Tibial artery (tissue), 4 donors: ENCODE measurements around the gene DNAAF9.

Experiments used
- DNase-seq, 2 donors: peaks; one replicate each; pipeline ENCODE4 v3.0.0-alpha.2; 2019
- H3K27ac ChIP-seq, 2 donors: fragments of 200-600 bp; sonication (generic) in 1 of 2; 1 replicate in 1 of 2; 2 replicates in 1 of 2; pipeline ENCODE4 v1.5.1; 2018 to 2019; ENCODE audit warnings: mild to moderate bottlenecking in 1 of 2
- H3K27me3 ChIP-seq, 2 donors: fragments of 200-600 bp; sonication (generic) in 1 of 2; one replicate each; pipeline versions ENCODE4 v1.5.1 to v1.6.0; 2016 to 2019
- H3K36me3 ChIP-seq, 3 donors: fragments of 200-600 bp; sonication (generic) in 2 of 3; one replicate each; pipeline ENCODE4 v1.5.1; 2016 to 2019; ENCODE audit warnings: mild to moderate bottlenecking in 2 of 3
- H3K4me1 ChIP-seq, 4 donors: fragments of 200-600 bp; sonication (generic) in 2 of 4; 1 replicate in 3 of 4; 2 replicates in 1 of 4; pipeline ENCODE4 v1.5.1; 2016 to 2019
- H3K4me3 ChIP-seq, 2 donors: fragments of 200-600 bp; sonication (generic) in 1 of 2; 1 replicate in 1 of 2; 2 replicates in 1 of 2; pipeline ENCODE4 v1.5.1; 2018 to 2019; ENCODE audit warnings: mild to moderate bottlenecking in 2 of 2
- H3K9me3 ChIP-seq, 3 donors: fragments of 200-600 bp; sonication (generic) in 1 of 3; one replicate each; pipeline ENCODE4 v1.5.1; 2016 to 2019
- intact Hi-C: fragments of 100-400 bp; cut with DNase I; formaldehyde crosslinking; loops from one replicate; pipeline ENCODE4 v1.15.0; 2023; ENCODE audit warnings: low total_unique reads
- TF ChIP-seq, protein P1 (sequence below), 2 experiments: fragments of 200-600 bp in 1 of 2; fragments of 450-650 bp in 1 of 2; IDR thresholded peaks; one replicate each; pipeline ENCODE4 v1.5.1; 2017 to 2019; ENCODE audit warnings: antibody characterized with exemption in 2 of 2, mild to moderate bottlenecking in 1 of 2, moderate library complexity in 1 of 2

Gene DNAAF9

DNA sequence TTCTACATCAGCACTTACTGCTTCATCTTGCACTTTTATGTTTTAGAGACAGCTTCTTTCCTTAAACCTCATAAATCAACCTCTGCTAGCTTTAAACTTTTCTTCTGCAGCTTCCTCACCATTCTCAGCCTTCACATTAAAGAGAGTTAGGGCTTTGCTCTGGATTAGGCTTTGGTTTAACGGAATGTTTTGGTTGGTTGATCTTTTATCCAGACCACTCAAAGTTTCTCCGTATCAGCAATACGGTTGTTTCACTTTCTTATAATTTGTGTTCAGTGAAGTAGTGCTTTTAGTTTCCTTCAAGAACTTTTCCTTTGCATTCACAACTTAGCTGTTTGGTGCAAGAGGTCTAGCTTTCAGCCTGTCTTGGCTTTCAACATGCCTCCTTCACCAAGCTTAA lies 40.4 kb downstream of the DNAAF9 start:
- Histone ChIP-seq H3K27me3 (no peaks in the 10 kb centered on the region), H3K4me1 (no peaks in the 10 kb centered on the region), H3K4me3 (no peak overlapping the region), H3K27ac (no peak overlapping the region), H3K9me3 (no peaks in the 10 kb centered on the region), H3K36me3 (peaks cover 10 to 69% (median 26%) of the 10 kb centered on the region in 3 donors)
- intact Hi-C loops: no loop called here
- no peak for DNase-seq
- TF ChIP-seq, protein P1, sequence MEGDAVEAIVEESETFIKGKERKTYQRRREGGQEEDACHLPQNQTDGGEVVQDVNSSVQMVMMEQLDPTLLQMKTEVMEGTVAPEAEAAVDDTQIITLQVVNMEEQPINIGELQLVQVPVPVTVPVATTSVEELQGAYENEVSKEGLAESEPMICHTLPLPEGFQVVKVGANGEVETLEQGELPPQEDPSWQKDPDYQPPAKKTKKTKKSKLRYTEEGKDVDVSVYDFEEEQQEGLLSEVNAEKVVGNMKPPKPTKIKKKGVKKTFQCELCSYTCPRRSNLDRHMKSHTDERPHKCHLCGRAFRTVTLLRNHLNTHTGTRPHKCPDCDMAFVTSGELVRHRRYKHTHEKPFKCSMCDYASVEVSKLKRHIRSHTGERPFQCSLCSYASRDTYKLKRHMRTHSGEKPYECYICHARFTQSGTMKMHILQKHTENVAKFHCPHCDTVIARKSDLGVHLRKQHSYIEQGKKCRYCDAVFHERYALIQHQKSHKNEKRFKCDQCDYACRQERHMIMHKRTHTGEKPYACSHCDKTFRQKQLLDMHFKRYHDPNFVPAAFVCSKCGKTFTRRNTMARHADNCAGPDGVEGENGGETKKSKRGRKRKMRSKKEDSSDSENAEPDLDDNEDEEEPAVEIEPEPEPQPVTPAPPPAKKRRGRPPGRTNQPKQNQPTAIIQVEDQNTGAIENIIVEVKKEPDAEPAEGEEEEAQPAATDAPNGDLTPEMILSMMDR (IDR thresholded peaks at IDR 0.05): no peak

DNA sequence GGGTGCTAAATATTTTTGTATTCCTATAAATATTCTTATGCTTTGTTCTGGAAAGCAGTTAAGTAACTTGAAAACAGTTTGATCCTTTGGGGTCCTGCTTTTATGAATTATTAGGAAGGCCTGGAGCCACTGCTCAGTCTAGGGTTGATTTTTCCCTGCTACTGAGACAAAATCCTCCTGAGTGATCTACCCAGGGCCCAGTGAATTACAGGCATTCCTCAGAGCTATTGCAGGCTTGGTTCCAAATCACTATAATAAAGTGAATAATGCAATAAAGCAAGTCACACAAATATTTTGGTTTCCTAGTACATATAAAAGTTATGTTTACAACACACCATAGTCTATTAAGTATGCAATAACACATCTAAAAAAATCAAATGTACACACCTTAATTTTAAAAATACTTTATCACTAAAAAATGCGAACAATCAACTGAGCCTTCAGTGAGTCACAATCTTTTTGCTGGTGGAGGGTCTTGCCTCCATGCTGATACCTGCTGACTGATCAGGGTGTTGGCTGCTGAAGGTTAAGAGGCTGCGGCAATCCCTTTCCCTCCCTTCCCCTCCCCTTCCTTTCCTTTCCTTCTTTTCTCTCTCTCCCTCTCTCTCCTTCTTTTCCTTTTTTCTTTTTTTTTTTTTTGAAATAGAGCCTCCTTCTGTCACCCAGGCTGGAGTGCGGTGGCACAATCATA lies 43.0 kb downstream of the DNAAF9 start:
- H3K27ac ChIP-seq: no peak overlapping the region
- H3K4me3 ChIP-seq: no peak overlapping the region
- H3K4me1 ChIP-seq: no peaks in the 10 kb centered on the region
- no peaks in the 10 kb centered on the region for H3K27me3 ChIP-seq
- intact Hi-C loops: no loop called here
- no peak for DNase-seq
- H3K9me3 ChIP-seq: no peaks in the 10 kb centered on the region
- peaks cover 9 to 71% (median 21%) of the 10 kb centered on the region in 3 donors for H3K36me3 ChIP-seq
- TF ChIP-seq, protein P1 (IDR thresholded peaks at IDR 0.05): no peak

GRCh38 chr20:3360752-3361151 lies 46.7 kb downstream of the DNAAF9 start:
- DNase-seq: no peak
- Histone ChIP-seq H3K27me3 (no peaks in the 10 kb centered on the region), H3K27ac (no peak overlapping the region), H3K36me3 (peaks cover 14 to 79% (median 27%) of the 10 kb centered on the region in 3 donors), H3K4me1 (no peaks in the 10 kb centered on the region), H3K9me3 (no peaks in the 10 kb centered on the region), H3K4me3 (no peak overlapping the region)
- TF ChIP-seq, protein P1 (IDR thresholded peaks at IDR 0.05): no peak
- intact Hi-C loops: no loop called here

GRCh38 chr20:3358676-3359340 lies 48.7 kb downstream of the DNAAF9 start:
- H3K27me3 ChIP-seq: no peaks in the 10 kb centered on the region
- H3K36me3 ChIP-seq: peaks cover 14 to 77% (median 22%) of the 10 kb centered on the region in 3 donors
- no peak overlapping the region for H3K27ac ChIP-seq
- intact Hi-C loops: no loop called here
- no peak for DNase-seq
- H3K4me3 ChIP-seq: no peak overlapping the region
- H3K4me1 ChIP-seq: no peaks in the 10 kb centered on the region
- no peaks in the 10 kb centered on the region for H3K9me3 ChIP-seq
- TF ChIP-seq, protein P1 (IDR thresholded peaks at IDR 0.05): no peak
